SW480 (cell line): ENCODE measurements around the gene MAGEF1.

Source experiments
- DNase-seq: peaks from one replicate; pipeline ENCODE4 v3.0.0-alpha.2; 2016; ENCODE audit warnings: low spot score

Gene MAGEF1

DNA sequence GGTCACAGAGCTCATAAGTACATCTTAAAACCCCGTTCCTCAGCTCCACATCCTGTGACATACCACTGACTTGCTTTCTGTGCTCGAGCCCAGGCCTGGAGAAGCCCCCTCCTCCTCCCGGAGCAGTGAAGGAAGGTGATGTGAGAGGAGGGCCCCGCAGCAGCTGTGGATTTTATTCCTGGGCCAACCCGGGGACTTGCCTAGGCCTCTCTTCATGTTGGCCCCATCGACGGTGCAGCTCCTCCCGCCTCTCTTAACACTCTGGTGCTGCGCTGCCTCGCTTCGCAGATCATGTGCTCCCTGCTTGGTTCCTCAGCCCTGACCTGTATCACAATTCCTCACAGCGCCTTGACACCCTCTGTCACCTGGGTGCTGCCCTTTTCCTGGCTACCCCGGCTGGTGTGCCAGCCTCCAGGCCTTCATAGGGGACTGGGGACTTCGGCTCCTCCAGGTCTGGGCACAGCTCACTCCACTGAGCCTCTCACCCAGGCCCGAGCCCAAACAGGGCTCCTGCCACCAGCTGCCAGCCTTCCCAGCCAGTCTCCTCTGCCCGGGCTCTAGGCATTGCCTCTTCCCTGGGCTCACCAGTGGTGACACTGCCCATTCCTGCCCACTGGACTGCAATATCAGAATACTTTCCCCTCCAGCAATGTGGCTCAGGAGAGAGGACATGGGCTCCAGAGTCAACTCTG lies 21.5 kb downstream of the MAGEF1 start:
- DNase-seq, result no peak

DNA sequence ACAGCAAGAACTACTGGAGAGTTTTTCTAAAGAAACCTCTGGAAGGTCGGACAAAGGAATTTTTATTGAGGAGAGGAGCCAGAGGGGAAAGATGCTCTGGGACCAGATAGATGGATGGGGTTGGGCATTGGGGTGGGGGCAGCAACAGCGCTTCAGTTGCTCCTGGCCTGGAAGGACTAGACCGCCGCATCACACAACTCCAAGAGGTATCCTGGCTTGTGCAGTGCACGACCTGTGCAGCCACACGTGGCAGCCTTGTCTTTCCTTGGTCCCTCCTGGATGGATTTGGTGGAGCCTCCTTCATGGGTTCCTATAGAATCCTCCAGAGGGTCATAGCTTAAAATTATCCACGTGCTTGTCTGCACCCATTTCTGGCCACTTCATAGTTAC lies 23.0 kb downstream of the MAGEF1 start:
- no peak for DNase-seq

DNA sequence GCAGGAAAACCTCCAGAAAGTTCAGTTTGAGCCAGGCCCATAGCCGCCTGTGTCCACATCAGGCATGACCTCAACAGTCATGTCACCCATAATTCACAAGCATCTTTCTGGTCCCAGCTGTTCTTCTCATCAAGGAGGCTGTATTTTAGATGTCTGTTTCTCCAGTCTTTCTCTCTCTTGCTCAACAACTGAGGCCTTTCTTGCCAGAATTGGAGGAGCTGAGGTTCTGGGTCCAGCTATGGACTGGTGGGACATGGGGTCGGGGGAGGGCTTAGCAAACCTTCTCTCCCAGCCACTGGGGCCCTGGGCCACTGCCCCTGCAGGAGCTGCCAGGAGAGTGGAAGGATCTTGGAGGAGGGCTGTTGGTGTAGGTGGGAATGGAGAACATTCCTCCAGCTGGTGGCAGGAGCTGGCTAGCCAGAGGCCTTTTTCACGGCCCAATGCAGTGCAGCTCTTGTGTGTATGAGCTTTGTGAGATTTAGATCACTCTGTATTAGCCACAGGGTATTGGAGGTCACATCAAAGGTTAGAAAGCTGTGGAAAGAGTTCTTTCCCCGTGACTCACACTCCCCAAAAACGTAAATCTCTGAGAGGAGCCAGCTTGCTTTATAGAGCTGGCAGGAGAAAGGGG lies 23.5 kb downstream of the MAGEF1 start:
- DNase-seq, result peak; percentile 83

DNA sequence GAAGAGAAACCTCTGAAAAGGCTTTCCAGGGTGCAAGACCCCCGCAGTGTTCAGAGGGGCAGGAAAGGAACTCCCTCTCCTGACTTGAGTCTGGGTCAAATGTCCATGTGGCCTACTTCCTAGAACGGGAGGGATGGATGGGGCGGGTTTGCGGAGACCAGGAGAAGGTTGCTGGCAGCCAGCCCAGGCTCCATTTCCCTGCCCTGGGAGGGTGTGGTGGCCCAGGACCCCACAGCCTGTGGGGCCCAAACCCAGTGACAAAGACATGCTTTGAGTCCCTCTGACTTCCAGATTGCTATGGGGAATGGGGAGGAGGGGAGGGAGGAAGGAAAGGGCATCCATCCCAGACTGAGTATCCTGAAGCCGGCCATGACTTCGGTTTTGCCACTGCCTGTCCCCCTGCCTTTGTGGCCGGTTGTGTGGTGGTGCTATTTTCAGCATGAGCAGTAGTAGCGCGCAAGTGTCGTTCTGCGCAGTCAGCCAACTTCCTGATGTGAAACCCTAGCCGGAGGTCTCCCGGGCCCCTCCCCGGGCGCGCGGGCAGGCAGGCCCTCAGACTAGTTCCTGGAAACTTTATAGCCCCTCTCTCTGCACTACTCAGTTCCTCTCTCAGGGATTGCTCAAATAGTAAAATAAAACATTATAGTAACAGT lies 24.4 kb downstream of the MAGEF1 start:
- no peak for DNase-seq

DNA sequence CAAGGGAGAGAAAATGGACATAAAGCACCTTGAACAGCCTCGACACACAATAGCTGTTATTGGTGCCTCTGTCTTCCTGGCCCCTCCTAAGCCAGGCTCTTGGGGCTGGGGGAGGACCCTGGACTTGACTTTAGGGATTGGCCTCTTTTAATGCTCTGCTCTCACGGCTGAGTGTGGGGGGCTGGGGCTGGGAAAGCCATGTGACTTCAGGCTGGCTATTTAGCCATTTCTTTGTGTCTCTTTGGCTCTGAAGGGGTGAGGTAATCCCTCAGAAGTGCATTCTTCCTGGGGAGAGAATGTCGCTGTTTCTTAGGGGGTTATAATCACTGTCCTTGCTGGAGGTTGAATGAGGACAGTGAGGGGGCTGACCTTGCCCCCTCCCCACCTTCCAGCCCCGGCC lies 26.2 kb downstream of the MAGEF1 start:
- no peak for DNase-seq

DNA sequence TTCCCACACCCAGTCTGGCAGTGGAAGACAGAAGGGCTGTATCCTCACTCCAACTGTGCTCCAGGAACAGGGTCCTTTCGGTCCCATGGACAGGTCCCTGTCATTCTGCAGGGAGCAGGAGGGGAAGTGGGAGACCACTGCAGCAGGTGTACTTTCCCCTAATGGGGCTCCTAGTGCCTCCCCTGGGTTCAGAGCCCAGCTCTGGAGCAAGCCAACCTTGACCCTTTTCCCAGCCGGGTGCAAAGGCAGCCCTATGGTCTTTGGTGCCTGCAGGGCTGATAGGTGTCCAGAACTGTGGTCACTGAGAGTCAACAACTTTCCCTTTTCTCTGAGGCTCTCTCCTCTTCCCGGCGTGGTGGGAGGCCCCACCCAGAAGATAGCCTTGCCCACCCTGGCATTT lies 26.8 kb downstream of the MAGEF1 start:
- DNase-seq, result no peak

DNA sequence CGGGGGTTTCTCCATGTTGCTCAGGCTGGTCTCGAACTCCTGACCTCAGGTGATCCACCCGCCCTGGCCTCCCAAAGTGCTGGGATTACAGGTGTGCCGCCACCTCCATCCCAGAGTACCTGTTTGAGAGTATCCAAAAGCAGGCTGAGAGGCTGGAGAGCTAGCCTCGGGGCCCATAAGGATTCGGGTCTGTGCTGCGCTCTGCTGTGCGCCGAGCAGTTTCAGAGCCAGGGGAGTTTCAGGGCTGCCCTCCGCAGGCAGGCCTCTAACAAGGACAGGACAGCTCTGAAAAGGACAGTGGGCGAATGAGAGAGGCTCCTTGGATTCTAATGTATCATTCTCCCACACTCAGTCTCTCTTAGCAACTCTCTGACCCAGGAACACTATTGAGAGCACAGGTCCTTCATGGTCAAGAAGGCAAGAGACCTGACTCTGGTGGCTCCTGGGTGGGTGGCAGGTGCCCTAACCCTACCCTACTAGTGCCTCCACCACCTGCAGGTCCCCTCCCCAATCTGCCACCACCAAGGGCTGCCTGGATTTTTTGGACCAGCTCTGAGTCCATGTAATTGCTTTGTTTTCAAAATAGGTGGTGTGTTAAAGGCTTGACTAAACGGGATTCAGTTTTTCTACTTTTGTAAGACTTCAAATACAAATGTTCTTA lies 27.8 kb downstream of the MAGEF1 start:
- DNase-seq, result no peak

DNA sequence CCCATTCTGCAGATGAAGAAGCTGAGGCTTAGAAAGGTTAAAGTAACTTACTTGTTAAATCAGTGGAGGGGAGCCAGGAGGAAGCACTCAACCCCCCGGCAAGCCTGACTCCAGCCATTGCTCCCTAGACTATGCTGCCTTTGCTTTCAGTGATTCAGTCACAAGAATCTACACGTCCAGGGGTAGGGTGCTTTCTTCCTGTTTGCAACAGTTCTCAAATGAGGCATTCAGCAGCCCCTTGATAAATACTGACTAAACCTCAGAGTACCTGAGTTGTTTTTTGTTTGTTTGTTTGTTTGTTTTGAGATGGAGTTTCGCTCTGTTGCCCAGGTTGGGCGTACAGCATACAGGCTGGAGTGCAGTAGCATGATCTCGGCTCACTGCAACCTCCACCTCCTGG lies 28.6 kb downstream of the MAGEF1 start:
- DNase-seq, result no peak

DNA sequence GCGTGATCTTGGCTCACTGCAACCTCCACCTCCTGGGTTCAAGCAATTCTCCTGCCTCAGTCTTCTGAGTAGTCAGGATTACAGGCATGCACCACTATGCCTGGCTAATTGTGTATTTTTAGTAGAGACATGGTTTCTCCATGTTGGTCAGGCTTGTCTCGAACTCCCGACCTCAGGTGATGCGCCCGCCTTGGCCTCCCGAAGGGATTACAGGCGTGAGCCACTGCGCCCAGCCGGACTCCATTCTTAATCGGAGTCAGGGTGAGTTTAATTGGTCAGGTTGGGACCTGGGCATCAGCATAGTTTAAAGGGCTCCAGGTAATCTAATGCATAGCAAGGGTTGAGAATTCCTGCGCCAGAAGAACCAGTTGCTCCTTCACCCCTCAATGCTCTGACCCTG lies 29.2 kb downstream of the MAGEF1 start:
- DNase-seq, result no peak

DNA sequence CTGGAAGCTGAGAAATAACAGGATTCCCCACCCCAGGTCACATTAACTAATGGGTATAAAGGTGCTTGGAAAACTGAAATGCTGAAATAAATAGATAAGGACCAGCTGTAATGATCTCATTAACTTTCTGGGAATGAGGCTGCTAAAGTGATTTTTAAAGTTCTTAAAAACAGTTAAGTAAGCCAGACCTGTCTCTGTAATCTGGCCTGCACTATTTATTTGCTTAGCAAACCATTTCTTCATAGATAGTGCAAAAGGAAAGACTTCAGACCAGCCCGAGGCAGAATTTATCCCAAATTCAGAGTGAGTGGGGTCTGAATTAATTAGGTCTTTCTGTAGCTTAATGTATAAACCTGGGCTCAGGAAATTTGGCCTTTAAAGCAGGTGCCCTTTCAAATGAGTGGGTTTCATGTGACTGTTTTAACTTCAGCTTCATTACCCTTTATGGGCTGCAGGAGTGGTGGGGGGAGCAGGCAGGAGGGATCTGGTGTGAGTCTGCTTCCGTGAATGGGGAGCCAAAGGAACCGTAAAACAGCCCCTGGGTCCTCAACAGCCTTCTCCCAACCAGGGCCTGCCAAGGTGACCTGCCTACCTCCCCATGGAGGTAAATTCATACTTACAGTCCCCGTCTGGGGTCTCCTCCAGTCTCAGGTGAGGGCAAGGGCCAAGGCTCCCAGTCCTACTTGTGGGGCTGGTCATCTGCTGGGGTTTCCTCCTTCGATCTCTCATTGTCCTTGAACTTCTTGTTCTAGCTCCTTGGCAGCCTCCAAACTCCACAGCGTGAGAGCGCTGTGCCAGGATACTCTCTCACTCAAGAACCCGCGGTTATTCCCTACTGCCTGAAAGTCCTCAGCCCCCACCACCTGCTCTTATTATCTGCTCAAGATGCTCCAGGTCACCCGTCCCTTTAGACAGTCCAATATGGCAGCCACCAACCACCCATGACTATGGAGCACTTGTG lies 31.2 kb downstream of the MAGEF1 start:
- no peak for DNase-seq

DNA sequence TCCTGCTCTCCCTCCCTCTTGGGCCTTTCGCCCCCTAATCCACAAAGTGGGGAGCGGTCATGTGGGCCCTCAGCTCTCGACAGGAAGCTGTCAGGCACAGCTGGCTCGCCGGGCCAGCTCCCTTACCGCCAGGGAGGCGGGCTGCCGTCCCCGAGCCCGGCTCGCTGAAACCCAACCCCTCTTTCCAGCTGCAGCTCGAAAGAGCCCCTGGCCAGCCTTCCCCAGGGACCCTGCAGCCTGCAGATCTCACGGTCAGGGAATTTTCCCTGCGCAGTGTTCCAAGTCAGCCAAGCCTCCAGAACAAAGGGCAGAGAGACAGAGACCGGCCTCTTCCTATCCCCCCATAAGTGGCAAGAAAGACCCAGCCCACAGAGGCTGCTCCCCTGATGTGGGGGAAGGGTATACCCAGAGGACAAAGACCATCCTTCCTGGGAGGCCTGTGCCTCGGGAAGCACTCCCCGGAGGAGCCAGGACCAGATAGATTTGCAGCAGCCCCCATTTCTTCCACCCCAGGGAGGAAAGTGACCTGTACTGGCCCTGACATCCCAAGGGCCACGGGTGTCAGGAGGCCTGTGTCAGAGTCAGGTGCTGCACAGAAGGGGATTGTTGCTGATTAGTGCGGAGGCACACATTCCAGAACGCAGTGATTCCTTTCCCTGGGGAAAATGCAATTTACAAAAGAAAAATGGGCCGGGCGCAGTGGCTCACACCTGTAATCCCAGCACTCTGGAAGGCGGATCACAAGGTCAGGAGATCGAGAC lies 32.6 kb downstream of the MAGEF1 start:
- DNase-seq, result no peak

DNA sequence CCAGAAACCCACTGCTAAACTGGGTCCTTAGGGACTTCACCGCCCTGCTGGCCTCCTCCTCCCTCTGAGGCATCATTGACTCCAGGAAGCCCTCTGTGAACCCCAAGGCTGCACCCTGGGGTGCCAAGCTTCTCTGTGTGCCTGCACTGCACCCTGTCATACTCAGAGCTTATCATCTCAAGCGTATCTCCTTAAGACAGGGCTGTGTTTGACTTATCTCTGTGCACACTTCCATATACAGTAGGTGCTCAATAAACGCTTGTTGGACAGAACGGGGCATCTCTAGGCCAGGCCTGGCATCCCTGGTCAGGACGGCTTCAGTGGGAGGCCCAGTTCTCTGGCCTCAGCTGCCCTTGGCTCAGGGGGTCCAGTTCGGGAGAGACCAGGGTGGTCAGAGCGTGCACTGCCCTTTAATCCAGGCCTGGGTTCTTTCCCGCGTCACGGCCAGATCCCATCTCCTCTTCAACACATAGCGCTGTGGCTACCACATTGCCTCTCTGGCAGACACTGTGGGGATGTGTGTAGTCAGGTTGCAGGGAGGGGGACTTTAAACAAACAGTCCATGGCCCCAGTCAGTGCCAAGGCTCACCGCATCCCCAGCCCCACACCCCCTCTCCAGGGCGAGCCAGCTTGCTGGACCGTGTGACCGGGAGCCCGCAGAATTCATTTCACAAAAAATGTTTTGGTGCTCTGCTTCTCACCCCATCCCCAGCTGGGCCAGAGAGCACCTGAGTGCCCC lies 33.4 kb downstream of the MAGEF1 start:
- DNase-seq, result no peak

DNA sequence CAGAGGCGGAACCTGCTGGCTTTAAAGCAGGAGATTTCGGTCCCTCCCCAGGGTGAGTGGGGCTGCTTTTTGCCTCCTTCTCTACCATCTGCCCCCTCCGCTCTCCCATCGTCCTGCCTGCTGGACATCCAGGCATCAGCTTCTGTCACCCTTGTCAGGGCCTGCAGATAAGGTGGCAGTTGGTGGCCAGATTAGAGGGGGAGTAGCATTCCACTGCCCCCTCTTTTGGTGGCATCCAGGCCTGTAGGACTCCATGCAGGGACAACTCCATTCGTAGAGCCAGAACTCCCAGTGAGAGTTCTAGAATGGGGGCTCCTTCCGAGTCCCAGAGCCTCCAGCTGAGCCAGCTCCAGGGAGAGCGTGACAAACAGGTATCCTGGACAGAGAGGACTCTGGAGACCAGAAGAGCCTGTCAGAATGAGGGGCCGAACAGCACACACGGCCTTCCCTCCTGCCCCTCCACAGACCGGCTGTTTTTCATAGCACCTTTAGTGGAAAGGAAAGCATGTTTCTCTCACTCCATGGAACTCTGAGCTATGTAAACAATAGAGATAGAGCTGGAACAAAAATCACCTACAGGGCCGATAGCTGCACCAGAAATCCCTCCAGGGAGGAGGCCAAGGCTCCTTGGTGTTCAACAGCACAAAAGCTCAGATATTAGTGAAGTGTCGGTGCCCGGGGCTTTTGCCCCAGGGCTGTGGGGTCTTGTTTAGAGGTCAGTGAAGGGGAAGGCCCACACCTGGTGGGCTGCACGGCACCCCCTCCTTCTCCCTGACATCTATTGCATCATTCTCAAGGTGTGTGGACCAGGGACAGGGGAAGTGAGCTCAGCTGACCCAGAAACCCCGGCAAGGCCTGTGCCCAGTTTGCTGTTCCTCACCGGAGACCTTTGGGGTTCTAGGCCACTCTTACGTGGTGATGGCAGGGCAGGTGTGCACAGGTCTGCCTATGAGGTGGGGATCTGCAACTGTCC lies 34.2 kb downstream of the MAGEF1 start:
- DNase-seq, result no peak

DNA sequence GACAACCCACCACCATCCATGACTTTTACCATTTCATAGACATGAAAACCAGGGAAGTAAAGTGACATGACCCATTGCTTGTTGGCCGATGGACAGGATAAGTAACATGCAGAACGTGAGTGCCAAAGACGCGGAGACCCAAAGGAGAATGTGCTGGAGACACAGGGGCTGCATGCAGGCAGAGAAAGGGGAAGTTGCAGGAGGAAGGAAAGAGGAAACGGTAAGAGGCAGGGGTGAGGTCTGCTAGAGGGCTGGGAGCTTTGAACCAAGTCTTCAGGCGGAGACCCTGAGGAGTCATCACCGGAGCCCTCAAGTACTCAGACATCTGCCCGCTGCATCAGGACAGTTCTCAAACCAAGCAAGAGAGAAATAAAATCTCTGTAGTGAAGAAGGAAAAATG lies 34.9 kb downstream of the MAGEF1 start:
- no peak for DNase-seq

DNA sequence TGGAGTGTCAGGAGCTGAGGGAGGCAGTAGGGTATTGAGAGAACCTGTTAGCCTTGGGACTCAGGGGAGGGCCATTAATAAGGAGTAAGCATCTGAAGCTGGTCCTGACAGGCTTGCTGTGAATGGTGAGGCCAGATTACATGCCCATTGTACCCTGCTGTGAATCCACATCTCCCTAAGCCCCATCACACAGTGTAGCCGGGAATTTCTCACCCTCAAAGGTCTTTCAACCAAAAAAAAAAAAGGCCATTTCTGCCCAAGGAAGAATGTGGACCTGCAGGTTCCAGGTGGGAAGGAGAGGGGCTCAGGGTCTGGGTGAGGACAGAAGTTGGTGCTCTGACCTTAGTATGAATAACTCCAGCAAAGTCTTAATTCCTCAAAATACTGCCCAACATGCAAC lies 37.2 kb downstream of the MAGEF1 start:
- DNase-seq, result no peak

DNA sequence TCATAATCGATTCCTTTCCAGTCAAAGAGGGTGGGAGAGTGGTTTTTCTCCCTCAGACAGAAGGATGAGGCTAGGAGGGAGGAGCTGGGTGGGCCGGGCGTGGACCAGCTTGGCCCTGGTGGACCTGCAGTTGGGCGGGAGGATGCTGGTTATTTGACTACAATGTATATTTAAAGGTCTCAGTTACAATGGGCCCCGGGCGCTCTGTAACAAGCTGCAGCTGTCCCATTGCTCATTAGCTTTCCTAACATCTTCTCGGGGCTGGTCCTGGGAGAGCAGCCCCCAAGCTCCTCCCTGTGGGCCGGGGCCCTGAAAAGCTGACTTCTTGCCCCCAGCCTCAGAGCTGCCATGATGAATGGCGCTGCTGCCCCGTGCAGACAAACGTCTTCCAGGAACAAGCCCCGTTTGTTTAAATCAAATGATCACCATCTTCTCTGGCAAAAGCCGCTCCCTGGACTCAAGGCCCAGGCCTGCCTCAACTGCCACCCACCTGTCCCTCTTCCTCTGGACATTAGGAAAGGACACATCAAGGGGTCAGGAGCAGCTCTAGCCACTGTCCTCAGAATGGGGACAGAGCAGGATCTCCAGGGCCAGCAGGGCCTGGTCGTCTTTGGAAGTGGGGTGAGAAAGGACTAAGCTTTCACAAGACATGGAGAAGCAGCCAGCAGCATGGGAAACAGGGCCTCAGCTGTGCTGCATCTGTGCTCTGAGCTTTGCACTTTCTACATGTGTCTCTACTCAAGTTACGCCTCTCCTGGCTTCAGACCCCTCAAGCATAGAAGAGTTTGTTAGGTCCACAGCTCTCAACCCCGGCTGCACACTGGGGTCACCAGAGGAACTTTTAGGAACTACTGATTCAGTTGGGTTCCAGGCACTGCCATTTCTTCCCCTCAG lies 38.6 kb downstream of the MAGEF1 start:
- no peak for DNase-seq

DNA sequence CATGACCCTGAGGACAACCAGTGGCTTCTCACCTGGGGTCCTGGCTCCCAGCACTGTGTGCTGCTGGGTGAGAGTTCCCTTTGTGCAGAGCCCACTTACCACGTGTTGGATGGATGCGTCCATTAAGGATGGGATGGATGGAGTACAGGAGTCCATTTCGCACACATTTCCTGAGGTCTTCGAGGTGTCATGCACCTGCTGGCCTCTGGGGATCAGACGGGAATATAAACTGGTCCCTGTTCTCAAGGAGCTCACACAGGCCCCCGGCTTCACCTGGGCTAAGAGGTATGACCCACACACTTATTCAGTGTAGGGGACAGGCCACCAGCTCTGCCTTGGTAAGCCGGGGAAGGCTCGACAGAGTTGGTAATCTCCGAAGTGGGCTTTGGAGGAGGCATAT lies 39.5 kb downstream of the MAGEF1 start:
- no peak for DNase-seq

DNA sequence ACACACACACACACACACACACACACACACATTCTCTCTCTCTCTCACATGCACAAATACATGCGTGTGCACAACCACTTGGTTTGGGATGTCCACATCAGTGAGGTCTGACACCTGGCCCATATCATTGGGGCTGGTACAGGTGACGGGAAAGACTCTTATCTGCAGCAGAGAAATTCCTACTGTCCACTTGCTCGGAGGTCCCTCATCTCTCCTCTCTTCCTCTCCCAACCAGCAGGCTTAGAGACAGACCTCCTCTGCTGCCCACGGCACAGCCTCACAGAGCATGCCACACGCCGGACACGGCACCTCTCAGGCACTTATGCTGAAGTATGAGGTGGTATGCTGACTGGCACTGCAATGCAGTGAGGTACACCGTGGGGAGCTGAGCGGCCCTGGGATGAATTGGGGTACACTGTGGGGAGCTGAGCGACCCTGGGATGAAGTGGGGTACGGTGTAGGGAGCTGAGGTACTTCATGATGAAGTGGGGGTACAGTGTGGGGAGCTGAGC lies 41.7 kb downstream of the MAGEF1 start:
- DNase-seq, result no peak
